ENCODE results near the gene POMT2.
"Not testable (repeated sequence)": the region's sequence is repeated elsewhere in the genome, so short reads cannot be mapped to it uniquely, and the experiment has no call there.

Gene POMT2, protein sequence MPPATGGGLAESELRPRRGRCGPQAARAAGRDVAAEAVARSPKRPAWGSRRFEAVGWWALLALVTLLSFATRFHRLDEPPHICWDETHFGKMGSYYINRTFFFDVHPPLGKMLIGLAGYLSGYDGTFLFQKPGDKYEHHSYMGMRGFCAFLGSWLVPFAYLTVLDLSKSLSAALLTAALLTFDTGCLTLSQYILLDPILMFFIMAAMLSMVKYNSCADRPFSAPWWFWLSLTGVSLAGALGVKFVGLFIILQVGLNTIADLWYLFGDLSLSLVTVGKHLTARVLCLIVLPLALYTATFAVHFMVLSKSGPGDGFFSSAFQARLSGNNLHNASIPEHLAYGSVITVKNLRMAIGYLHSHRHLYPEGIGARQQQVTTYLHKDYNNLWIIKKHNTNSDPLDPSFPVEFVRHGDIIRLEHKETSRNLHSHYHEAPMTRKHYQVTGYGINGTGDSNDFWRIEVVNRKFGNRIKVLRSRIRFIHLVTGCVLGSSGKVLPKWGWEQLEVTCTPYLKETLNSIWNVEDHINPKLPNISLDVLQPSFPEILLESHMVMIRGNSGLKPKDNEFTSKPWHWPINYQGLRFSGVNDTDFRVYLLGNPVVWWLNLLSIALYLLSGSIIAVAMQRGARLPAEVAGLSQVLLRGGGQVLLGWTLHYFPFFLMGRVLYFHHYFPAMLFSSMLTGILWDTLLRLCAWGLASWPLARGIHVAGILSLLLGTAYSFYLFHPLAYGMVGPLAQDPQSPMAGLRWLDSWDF

DNA sequence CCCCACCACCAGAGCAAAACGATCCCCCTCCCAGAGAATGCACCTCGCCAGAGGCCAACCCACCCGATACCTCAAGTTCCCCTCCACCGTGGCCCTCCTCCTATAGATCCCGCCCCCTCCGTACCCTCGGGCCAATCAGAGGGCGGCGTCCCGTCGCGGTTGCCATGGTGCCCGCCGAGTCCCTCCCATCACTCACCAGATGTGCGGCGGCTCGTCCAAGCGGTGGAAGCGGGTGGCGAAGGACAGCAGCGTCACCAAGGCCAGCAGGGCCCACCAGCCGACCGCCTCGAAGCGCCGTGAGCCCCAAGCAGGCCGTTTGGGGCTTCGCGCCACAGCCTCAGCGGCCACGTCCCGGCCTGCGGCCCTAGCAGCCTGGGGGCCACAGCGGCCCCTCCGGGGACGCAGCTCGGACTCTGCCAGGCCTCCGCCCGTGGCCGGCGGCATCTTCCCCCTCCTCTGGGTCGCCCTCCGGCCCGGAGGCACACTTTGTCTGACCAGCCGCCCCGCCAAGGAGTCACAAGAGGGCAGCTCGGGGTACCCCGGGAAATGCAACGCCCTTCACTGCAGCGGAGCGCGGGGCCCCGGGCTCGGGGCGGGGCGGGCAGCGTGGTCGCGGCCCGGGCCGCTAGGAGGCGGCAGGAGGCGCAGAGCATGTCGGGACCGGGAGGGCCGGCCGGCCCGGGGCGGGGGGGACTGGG is at the start of gene POMT2:
Gene POMT2 (minus strand): TSS at position 646 of the 698 bp plus-strand sequence. CDS start 202 bp downstream, at position 444.
- DNase-seq, result peak; percentile 44 to 96 (median 90)

DNA sequence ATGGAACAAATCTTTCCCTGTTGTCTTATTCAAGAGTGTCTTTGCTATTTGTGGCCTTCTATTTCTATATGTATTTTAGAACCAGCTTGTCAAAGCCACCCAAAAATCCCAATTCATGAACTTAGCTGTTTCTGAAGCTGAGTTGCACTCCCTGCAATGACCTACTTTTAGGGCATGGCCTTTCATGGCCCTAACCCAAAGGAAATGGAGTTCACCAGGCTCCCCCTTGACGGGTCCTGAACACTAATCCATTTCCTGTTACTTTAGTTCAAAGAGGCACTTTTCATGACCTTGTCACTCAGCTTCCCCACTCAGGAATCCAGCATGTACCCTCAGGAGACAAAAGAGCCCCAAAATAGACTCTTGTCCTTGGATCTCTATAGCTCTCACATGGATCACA is 48.6 kb upstream of the POMT2 start:
- no peak for DNase-seq

DNA sequence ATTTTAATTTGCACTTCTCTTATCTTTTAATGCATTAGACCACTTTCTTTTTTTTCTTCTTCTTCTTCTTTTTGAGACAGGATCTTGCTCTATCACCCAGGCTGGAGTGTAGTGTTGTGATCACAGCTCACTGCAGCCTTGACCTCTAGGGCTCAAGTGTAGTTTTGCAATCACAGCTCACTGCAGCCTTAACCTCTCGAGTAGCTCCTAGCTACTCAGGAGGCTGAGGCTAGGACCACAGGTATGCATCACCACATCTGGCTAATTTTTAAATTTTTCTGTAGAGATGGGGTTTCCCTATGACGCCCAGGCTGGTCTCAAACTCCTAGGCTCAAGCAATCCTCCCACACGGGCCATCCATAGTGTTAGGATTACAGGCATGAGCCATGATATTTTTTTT is 43.5 kb upstream of the POMT2 start:
- no peak for DNase-seq

DNA sequence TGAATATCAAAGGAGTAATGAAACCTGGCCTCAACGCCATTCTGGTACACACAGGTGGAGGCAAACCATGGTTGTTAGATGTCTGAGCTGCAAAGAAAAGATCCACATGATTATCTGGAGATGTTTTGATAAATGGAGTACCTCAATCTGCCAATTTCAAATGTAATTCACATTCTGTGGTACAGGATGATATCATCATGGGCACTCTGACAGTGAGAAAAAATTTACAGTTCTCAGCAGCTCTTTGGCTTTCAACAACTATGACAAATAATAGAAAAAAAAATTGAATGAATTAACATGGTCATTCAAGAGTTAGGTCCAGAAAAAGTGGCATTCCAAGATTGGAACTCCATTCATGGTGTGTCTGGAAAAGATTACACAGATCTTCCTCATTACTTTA is 38.9 kb upstream of the POMT2 start:
- DNase-seq, result no peak

DNA sequence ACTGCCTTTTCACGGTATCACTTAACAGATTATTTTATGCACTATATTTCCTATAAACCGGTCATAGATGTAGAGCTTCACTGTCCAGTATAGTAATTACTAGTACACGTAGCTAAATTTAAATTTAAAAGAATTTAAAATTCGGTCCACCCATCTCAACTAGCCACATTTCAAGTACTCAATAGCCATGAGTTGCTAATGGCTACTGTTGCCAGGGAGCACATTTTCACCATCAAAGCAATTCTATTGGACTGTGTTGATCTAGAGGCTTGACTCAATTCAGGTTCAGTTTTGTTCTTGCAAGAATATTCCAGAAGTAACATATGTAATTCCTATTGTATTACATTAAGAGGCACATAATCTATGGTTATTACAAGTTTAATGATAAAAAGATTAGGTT is 36.2 kb upstream of the POMT2 start:
- no peak for DNase-seq

DNA sequence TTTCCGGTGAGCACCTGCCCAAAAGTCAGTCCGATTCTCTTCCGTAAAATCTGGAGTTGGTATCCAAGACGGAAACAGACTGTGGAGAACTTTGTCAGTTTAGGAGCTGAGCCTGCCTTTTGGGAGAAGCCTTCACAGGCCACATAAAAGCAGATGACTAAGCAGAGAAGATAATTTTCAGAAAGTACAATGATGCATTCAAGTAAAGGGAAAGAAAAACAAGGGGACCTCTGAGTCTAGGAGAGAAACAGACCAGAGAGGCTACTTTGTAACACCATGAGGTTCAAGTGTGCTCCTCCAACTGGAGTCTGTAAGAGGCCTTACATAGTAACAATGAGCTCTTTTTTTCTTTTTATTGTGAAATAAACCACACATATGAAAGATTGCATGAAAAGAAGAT is 35.1 kb upstream of the POMT2 start:
- DNase-seq, result no peak

DNA sequence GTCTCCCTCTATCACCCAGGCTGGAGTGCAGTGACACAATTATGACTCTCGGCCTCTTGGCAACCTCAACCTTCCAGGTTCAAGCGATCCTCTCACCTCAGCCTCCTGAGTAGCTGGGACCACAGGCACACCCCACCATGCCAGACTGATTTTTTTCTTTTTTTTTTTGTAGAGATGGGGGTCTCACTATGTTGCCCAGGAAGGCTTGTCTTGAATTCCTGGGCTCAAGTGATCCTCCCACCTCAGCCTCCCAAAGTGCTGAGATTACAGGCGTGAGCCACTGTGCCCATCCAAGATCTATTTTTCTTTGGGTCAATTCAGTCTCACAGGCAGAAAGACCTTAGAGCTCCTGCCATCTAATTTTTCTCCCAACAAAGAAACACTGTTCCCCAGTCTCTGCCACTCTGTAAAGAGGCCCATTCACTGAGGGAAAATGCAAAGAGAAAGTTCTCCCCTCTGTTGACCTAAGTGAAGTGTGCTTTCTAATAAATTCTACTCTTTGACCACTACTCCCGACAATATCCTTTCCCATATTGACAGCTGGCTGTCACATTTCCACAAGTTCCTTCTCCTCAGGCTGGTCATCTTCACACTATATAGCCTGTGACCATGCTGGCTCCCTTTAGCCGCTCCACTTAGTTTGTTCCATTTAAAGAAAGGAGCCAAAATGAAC is 32.9 kb upstream of the POMT2 start:
- no peak for DNase-seq

DNA sequence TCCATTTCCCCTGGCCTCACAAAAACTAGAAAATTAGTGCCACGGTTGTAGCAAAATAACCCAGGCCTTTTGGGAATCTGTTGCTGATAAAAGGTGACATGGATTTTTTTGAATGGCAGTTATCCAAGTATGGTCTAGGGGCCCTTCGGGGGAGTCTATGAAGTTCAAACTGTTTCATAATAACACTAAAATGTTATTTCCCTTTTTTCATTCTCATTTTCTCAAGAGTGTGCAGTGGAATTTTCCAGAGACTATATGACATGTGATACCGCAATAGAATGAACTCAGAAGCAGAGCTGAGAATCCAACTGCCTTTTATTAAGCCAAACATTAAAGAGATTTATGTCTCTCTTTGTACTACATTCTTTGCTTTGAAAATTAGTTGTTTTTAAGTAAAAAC is 27.1 kb upstream of the POMT2 start:
- no peak for DNase-seq

DNA sequence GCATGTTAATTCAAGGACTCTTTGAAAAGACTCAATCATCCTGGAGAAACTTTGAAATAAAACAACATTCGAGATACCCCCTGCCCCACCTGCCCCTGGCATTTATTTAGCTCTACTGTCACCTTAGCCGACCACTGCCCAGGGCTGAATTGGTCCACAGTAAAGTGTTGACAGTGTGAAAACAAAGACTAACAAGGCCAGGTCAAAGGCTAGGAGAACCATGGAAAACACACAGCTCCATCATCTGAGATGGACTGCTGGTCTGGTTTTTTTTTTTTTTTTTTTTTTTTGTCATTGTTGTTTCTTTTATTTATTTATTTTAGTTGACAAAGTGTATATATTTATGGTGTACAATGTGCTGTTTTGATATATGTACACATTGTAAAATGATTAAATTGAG is 25.8 kb upstream of the POMT2 start:
- DNase-seq, result no peak

DNA sequence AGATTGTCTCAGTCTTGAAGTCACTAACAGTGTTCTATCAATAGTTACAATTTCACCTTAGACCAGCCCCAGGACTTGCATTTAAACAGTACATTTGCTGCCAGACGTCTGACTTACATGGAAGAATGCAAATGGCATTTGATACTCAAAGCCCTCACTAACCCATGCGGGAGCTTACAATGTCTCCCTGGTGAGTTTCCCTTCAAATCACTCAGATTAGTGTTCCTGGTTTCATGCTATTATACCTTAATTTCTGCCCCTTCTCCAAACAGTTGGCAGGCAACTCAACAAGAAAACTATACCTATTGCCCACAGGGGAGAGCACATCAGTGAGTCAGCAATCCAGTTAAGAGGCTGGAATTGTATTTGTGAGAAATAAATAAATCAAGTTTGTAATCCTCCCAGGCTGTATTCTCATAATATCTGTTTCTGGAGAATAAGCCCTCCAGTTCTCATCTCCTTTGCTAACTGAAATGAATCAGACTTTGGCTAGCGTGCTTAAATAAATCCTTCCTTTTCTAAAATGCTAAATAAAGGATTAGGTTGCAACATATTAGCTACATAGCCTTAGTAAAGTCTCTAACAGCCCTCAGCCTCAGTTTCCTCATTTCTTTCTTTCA is 23.8 kb upstream of the POMT2 start:
- DNase-seq, result no peak

DNA sequence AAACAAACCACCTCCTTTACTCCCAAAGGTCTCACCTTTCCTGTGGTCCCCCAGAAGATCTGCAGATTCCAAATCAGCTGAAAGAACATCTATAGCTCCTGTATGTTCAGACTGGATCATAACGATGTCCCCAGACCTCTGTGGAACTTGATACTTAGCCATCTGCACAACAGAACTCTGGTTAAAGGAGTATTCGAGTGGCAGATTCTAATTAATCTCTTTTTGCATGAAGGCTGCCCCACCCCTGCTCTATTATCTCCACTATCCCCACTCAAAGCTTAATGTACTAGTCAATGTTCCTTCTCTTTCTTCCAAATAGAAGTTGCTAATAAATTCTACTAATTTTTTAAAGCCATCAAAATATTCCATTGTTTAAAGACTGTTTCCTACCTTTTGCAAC is 23.0 kb upstream of the POMT2 start:
- DNase-seq, result no peak

DNA sequence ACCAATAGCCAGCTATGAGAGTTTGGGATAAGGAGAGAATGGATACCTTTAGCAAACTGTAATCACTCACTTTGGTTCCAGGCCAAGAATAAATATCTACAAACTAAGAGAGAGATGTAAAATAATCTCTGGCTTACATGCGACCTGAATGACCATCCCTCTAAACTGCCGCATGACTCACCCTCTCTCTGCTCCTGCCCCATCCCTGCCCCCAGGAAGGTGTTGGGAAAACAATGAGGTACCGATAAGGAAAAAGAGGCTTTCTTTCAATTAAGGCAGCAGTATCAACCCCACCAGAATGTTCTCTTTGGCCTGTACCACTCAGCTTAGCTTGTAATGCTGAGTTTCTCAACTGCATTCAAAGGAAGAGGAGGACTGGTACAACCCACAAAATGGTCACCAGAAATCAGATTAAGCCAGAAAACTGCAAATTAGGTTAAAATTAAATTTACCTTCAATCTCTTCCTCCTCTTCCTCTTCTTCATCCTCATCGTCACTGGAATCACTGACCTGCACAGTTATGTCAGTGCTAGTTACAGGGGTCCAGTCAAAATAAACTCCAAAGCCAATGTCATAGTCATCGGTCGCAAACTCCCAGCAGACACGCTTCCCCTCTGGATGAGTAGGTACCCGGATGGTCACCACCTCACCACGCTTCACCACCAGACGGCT is 22.2 kb upstream of the POMT2 start:
- no peak for DNase-seq

DNA sequence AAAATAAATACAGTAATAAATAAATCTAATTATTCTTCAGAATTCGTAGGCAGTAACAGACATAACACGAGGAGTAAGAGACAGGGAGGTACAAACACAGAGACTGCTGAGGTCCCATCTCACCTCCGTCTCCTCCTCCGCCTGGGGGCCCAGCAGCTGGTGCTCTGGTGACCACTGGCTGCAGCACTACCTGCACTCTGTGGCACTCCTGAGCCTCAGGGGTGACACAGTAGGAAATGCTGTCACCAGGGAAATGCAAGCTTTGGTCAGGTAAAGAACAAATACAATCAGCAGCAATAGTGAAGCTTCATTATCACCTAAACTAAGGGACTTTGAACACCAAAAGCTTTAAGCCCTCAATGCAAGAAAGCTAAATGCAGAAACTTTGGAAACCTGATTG is 19.7 kb upstream of the POMT2 start:
- no peak for DNase-seq

DNA sequence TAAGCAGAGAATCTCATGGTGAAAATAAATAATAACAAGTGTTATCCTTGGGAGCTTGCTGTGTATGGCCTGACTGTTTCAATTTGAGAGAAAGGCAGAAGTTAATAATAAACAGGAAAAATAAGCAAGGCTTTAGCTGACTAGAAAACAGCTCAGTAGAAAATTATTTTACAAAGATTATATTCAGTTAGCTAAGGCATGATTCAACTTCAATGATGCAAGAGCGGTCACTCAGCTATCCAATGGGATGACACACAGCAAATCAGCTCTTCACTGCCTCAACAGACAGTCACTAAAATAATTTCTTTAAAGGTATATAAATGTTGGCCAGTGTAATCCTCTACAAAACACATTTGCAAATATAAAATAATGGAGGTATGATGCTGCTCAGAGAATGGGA is 18.7 kb upstream of the POMT2 start:
- no peak for DNase-seq

DNA sequence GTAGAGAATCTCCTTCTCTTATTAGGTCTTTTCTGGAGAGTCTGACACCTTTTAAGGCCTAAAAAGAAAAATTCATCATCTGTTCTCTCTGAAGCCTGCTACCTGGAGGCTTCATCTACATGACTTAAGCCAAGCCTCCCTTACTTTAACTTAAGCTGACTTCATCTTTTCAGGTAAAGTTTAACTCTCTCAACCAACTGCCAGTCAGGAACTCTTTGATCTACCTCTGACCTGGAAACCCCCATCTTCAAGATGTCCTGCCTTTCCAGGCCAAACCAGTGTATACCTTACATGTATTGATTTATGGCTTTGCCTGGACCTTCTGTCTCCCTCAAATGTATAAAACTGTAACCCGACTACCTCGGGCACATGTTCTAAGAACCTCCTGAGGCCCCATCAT is 17.6 kb upstream of the POMT2 start:
- no peak for DNase-seq

DNA sequence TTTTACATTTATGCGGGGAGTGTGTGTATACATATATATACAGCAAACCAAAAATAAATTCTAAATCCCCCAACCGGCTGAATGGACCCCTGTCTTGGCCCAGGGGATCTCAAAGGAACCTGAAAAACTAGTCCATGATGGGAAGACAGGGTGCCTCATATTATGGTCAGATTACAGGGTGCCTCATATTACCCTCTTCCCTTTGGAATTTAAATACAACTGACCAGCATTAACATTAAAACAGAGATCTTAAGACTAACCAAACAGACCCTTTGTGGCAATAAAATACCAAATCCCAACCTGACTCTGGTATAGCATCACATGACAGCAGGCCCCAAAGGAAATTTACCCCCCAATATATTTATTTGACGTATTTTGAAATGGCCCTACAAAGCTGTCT is 17.2 kb upstream of the POMT2 start:
- DNase-seq, result no peak

DNA sequence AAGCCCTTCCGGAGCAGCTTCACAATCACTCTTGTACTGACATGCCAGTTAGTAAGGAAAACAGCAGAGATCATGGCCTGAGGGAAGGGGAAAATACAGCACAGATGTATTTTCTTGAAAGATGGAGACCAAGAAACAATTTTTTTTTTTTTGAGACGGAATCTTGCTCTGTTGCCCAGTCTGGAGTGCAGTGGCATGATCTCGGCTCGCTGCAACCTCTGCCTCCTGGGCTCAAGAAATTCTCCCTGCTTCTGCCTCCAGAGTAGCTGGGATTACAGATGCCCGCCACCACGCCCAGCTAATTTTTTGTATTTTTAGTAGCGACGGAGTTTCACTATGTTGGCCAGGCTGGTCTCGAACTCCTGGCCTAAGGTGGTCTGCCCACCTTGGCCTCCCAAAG is 16.6 kb upstream of the POMT2 start:
- not testable (repeated sequence) for DNase-seq

DNA sequence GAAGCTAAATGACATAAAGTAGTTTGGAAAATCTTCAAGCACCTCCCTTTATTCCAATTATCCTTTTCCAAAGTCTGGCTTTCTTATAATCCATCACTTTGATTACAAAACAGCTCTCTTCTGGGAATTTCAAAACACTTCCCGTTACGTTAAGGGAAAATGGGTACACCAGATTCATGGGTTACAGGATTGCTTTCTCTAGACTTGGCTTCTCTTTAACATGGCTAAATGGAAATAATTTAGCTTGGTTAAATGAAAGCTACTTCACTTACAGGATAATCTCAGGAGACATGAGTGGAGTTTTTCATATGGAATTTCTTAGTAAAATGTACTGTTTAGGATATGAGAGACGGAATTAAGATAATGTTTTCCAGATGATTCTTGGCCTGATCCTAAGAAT is 14.9 kb upstream of the POMT2 start:
- no peak for DNase-seq

DNA sequence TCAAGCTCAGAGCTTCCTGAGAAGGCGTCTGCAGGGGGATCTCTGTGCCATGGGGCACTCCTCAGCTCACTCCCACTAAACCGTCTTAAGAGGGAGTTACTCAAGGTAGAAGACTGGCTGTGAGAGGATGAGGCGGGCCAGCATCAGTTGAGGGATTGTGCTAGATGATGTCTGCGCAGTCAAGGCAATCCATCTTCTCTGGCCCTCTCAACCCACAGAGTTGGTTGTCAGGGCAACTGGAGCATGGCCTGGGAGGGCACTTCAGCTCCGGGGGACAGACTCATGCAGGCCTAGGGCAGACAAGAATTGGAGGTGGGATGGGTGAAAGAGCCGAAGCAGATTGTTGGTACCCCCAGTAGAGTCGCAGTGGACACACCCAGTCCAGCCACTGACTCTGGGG is 9.2 kb upstream of the POMT2 start:
- DNase-seq, result no peak

DNA sequence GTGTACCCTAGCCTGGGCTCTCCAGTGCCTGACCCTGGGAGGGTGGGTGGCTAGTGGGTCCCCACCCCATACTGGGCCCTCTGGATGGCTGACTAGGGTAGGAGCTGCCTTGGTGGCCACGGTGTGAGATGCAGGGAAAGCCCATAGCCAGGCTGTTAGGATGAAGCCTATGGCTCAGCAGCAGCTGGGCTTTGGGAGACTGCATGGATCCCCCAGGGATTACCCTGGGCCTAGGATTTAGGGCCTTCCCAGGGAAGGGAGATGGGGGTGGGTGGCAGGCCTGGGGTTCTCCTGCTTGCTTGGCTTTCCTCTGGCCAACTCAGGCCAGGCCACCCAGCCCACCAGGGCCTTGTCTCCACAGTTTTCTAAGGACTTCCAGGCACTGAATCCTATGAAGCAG is 6.4 kb upstream of the POMT2 start:
- DNase-seq, result no peak

DNA sequence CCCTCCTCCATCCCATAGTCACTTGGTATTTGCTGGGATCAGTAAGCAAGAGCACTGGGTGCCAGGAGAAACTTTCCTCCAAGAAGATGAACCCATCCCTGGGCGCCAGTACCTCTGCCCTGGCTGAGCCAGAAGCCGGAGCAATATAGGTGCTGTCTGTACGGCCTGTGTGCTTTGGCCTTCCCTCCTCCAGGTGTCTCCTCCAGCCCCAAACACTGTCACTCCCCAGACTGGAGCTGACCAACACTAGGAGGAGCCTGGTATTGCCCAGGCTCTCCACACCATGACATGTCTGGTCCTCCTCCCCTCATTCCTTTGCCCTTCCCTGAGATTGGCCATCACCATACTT is 5.0 kb upstream of the POMT2 start:
- no peak for DNase-seq
